HG03469 (cell line): ENCODE measurements around the gene DCST2.

Experiments used
- ATAC-seq: cut with Tn5 transposase; IDR thresholded peaks from one replicate; pipeline ENCODE4 v1.9.1; 2021; ENCODE audit warnings: mild to moderate bottlenecking, moderate library complexity, moderate number of reproducible peaks; ENCODE audit not compliant: unreplicated experiment

Gene DCST2

DNA sequence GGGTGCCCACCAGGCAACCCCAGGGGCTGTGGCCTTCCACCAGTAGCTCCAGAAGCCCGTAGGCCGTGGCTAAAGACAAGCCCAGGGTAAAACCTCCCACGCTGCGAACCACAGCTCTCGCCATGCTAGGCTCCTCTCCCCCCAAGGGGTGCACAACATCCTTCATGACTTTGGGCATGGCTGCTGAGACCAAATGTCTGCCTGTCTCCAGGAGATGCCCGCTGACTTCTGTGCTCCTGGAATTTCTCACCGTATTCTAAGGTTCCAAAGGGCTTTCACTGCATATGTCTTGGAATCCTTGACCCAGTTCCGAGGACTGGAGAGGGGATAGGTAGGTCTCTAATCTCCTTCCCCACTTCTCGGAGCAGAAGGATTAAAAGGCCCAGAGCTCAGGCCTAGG is at the start of gene DCST2, which contains the start of gene DCST1:
Gene DCST2, minus strand, starts transcription at position 258 of the 400 bp plus-strand sequence. Its CDS starts 80 bp downstream, at position 178.
Gene DCST1, plus strand, starts transcription at position 301 of the 400 bp plus-strand sequence. CDS start 213 bp downstream, outside the sequence.
- ATAC-seq: no peak

DNA sequence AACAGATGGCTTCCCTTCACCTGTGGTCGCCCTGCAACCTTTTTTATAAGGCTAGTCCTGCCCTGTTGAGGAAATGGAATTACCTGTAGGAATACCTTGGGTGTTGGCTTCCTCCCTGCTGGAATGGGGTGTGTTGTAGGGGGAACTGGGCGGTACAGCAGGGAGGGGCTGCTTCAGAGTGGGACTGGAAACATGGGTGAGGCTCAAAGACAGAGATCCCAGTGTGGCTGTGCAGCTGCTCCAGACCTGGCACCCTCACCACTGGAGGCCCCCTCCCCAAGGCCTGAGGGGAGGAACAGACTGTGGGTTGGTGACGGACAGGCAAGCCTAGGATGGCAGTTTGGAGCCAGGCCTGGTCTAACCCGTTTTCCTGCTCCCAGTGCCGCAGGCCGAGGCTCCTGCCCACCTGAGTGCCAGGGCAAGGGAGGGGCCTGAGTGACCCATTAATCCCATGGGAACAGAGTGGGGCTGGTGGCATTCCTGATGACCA is 49.5 kb upstream of the DCST2 start:
- no peak for ATAC-seq

DNA sequence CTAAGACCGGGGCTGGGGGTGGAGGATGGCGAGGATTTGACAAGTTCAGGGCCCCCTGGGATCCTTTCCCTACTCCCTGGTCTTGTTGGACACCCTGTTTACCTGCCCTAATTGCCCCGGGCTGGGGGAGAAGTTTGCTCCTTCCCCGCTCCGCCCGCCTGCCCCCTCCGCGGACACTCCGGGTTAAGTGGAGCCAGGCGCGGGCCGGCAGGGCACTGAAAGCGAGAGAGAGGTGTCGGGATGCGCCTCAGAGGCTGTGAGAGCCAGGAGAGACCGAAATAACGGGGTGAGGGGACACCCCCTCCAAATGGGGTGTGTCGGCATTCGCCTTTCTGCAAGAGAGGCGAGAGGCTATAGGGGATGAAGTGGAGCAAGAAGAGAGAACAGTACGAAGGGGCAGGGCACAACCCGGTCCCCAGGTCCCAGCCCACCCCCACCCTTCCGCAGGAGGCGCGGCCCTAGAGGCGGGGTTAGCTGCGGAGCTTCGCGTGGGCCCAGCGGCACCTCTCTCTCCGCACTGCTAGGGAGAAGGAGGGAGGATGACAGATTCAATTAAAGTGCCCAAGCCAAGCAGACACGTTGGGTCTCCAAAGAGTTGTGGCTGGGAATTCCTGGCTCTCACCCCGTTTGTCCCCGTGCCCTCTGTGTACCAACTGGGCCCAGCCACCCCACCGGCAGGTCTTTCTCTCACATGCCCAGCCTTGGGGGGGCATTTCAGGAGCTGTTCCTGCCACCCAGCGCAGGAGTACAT is 48.9 kb upstream of the DCST2 start:
- ATAC-seq: no peak

DNA sequence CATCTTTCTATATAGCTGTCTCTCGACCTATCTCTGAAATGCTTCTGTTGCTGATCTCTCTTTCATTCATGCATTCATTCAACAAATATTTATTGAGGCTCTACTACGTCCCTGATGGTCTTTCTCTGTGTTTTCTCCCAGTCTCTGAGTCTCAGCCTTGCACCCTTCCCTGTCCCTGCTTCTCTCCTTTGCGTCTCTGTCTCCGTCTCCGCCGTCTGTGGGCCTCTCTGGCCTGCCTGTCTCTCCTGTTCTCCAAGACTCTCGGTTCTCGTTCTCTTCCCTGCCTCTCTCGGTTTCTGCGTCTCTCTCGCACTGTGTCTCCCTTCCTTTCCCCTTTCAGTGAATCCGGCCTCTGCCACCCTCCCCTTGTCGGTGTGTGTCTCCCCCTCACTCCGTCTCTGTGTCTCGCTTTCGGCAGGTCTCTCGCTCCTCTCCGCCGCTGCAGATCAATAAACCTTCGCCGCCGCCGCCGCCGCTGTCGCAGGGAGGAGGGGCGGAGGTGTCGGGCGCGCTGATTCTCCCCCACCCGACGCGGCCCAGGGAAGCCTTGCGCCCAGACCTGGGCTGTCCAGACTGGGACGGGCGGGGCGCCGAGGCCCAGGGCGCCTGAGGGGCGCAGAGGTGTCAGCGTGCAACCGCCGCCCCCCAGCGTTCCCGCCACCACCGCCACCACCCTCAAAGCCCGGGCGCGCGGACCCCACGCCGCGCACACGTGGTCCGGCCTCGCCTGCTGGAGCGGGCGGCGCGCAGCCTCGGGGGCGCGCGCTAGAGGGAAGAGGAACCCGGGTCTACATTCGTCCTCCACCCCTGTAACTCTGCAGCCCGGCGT is 48.1 kb upstream of the DCST2 start:
- ATAC-seq: no peak

DNA sequence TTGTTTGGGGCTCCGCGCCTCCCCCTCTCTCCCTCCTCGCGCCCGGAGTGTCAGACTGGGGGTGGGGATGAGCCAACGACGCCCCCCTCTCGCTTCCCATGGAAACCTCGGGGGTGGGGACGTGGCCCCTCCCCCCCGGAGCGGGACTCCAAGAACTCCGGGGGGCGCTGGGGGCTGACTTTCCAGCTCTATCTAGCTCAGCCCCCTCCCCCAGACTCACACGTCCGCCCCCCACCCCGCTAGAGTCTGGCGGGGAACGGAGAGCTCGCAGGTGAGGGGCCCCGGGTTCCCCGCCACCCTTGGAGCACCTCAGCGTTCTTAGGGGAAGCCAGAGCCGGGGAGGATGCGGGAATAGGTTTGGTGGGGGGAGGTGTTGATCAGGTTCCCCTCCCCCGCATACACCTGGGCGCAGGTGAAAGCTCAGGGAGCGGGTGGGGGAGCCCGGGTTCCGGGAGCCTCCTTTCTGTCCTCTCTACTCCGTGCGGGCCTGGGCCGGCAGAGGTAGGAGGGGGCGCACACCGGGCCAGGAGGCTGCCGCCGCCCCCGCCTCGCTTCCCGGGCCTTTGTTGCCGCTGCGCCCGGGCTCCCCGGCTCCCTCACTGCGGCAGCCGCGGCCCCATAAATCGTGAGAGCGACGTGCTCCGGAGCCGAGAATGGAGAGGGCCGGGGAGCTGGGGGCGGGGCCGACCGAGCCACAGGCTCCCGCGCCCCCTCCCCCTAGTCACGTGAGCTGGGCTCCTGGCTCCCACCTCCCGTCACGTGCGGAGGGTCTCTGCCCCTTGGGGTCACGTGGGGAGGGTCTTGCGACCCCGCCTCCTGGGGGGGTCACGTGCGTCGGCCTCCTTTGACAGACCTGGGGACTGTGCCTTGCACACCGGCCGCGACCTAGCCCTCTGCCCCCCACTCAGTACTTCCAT is 47.0 kb upstream of the DCST2 start:
- no peak for ATAC-seq

DNA sequence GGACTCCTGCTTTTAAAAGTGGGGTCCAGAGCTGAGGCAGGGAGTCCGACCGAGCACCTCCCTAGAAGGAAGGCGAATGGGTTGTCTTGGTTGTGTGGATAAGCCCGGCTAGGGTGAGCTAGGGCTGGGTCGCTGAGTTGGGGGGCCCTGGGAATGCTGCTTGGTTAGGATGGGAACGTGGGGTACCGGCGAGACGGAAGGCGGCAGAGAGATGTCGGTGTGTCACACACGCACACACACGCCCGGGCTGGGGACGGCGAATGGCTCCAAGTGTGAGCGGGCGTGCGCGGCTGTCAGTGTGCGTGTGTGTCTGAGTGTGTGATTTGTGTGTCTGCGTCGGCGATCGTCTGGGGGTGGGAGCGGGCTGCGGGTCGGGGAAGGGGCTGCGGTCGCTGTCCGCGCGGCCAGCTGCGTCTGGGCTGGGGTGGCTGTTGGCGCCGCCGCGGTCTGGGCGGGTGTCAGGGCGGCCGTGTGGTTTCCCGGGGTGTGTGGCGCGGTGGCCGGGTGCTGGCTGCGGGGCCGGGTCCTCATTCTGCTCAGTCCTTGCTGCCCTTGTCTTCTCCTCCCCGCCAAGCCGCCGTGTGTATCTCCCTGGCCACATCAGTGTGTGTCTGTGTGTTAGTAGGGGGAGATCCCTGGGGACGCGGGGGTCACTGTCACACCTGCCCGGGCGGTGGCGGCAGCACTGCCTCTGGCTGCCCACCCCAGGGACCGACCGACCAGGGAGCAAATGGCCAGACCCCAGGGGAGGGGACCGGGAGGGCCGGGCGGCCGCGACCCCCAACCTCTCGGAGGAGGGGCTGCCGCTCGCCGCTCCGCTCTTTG is 46.1 kb upstream of the DCST2 start:
- ATAC-seq: no peak

DNA sequence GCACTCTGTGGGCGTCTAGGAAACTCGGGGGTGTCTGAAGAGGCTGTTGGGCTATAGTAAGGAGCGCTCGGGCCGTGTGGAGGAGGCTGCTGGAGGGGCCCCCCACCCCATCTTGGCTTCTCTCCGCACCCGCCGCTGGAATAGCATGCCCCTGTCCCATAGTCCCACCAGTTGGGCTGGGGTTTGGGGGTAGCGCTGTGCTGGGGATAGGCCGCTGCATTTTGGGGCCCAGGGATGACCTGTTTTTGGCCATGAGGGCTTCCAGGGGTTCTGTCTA is 45.6 kb upstream of the DCST2 start:
- no peak for ATAC-seq

DNA sequence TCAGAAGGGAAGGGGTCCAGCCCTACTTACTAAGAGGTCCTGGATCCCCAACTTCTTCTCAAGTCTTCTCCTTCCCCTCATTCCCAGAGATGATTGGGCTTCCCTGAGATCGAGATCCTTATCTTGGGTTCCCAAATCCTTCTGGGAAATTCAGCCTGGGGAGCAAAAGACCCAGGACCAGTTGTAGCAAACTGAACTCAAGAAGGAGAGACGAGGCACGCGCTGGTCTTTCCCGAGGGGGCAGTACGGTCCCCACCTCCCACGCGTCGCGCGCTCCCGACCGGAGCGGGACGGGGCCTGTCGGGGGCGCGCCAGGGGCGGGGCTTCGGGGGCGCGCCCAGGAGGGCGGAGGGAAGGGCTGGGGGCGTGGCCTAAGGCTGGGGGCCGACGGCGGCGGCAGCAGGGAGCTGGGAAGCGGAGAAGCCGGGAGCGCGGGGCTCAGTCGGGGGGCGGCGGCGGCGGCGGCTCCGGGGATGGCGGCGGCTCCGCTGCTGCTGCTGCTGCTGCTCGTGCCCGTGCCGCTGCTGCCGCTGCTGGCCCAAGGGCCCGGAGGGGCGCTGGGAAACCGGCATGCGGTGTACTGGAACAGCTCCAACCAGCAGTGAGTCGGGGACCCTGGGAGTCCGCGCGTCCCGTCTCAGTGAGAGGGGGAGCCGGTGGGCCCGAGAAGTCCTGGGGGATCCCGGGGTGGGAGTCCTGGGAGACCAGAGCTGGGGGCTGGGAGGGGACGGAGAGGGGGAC is 45.1 kb upstream of the DCST2 start, which contains the start of gene EFNA3:
Gene EFNA3, plus strand, starts transcription at position 369 of the 741 bp plus-strand sequence. Its CDS starts 105 bp downstream, at position 474.
- ATAC-seq: no peak

DNA sequence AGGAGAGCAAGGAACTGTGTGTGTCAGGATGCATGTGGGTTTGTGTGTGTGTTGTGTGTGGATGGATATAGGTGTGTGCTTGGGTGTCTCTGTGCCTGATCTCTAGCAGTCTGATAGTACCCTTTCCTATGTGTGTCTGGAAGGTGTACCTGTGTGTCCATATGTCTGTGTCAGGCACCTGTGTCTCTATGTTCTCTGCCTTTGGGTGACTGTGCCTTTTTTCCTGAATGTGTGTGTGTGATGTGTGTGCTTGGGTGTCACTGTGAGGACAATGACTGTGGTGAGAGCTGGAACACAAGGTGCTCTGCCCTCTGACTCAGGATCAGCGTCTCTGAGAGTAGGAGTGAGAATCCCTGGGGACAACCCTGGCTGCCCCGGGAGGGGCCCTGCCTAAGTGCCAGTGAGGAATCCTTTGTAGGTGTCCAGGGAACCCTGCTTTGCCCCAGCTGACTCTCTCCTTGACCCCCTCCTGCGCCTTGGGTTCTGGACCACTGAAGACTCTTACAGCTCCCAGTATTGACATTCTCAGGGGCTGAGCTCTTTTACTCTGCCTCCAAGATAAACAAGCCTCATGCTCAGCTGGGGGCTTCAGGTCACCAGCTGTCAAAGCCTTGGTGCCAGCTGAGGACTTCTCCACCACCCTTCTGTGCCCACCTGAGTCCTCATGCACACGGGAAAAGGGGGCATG is 44.3 kb upstream of the DCST2 start:
- no peak for ATAC-seq

DNA sequence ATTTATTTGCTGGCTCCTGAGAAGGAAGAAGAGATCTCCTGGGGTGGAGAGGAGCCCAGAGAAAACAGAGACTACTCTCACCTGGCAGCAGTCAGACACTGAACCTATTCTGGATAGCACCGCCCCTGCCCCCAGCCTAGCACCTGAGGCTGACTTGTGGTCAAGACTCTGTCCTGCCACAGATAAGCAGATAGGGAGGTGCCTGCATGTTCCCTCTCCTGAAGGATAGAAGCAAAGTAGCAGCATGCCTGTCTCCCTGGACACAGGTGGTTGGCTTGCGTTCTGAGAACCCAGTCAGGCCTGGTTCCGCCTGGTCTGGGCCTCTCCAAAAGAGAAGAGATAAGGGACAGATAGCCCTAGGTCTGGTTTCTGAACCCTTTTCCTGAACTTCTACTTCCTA is 43.8 kb upstream of the DCST2 start:
- ATAC-seq: no peak

DNA sequence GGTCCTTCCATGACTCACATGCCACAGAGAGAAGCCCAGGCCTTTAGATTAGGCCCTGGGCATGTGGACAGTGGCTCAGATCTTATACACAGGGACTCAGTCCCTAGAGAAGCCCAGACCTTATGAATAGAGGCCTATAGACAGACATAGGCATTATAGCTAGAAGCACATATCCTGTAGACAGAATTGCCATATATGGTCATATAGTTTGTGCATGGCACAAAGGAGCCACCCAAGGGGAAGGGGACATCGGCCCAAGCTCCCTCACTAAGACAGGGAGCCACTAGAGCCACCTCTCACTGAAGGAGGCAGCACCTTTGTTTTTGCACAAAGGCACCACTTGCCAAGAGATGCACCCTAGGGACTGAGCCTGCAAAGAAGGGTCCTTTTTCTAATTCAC is 42.8 kb upstream of the DCST2 start:
- ATAC-seq: no peak

DNA sequence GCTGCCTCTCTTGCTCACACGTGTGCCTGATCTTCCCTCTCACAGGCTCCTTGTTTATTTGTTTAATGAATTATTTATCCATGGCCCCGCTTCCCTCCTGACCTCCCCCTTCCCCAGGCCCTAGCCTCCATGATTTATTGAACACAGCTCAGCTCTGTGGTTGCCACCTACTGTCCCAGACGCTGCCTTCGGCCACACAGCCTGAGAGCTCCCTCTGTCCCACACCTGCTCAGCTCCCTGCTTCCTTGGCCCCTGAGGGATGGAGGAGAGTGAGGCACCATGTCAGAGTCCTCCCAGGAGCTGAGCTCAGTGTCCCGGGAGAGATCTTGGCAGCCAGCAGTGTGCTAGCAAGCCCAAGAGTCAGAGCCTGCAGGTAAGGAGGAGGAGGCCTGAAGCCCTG is 42.0 kb upstream of the DCST2 start:
- ATAC-seq: no peak

DNA sequence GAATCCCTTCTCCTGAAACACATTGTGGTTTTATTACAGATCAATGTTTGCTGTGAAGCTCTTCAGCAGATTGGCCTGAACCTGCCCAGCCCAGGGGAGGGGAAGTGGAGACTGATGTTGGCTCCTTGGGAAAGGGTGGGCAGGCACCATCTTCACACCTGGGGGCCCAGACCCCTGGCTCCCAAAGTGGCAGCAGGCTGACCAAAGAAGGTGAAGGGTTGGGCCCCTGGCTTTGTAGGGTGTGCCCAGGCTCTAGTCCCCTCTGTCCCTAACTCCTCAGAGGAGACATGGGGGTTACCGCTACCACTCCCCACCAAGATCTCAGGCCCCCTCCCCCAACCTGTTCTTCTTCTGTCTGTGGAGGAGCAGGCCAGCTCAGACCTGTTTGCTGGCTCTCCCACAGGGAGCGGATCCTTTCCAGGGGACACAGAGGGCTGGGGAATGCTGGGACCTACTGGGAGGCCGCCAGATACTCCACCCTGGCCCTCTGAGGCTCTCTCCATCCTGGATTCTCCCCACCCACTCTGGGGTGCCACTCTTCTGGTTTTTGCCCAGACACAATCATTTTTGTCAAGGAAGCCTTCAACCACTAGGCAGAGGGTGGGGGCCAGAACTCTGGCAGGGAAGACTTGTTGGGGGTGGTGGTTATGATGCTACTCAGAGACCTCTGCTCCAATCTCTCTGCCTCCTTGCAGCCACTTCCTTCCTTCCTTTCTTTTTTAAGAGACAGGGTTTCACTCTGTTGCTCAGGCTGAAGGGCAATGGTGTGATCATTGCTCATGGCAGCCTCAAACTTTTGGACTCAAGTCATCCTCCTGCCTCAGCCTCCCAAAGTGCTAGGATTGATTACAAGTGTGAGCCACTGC is 40.0 kb upstream of the DCST2 start:
- ATAC-seq: no peak

DNA sequence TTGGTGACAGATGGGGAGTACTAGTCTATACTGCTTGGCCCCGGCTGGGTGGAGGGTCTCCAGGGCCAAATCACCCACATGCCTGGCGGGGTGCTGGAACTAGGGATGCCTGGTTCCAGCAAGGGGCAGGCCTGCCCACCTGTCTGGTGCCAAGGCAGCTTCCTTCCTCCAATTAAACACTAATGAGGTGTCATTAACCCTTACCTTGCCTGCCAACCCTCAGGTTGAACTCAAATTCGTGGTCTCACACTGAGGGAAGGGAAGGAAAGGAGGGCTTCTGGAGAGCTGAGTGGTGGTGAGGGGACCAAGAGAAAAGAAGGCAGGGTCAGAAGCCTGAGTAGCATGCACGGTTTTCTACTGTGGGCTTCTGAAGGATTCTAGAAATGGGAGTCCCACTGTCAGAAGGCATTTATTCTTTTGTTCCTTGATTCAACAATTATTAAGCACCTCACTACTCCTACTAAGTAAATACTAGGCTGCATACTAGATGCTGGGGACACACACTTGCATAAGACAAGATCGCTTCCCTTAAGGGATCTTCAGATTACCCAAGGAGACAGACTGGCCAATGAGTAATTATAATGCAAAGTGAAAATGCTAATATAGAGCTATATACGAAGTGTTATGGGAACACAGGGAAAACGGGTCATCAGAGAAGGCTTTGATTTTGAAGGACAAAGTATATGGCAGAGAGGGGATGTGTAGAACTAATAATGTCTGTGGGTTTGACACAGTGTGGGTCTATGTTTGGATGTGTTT is 39.1 kb upstream of the DCST2 start:
- no peak for ATAC-seq

DNA sequence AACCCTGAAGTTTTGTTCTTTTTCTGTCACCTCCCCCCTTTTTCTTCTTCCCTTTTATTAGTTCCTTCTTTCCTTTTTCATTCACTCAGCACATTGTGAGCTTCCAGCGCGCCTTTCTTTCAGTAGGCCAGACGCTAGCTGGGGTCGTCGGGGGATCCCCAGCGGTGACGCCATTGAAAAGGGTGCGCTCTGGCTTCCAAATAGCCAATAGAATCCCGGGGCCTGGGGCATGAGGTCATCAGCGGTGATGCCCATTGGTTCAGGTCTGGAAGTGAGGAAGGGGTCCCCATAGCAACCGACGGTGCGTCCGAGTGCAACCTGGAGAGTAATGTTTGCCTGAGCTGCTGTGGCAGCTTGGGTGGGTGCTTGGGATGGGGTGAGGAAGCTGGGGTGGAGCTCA is 38.1 kb upstream of the DCST2 start:
- ATAC-seq: no peak

DNA sequence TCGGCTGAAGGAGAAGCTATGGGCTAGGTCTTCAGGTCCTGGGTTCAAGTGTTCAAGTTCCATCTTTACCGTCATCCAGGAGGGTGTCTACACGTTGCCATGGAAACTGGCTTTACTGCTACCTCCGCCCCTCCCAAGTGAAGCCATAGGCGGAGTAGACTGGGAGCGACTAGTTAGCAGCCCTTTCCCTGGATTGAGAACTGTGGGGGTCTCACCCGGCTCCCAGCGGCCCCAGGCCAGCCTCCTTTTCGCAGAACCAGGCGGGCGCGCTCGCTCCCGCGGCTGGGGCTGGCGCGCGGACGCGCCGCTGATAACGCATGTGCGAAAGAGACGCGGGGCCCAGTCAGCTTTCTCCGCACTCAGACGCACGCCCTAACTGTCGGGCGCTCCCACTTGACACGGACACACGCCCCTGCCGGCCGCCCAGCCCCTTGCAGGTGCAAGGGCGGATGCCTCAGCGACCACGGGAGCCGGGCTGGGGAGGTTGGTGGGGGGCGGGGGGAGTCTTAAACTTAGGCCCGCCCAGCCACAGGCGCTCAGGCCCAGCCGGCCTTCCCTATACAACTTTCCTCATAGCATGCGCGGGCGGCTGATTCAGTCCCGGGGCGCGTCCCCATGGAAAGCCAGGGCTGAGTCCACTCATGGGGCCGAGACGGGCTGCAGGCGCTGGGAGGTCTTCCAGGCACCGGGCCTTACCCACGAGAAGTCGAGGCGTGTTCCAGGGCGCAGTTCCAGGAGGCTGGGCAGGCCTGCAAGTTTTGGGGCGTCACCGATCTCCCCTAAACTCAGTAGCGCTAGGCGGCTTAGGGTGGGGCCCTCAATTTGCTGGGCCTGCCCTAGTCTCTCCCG is 37.4 kb upstream of the DCST2 start:
- ATAC-seq: peak; percentile 44
